Heart left ventricle (tissue), 13 donors: ENCODE measurements around the gene WDR18.
"Not testable (repeated sequence)": the region's sequence is repeated elsewhere in the genome, so short reads cannot be mapped to it uniquely, and the experiment has no call there.

Source experiments
- POLR2A ChIP-seq, 2 donors: fragments of 450-650 bp; IDR thresholded peaks; one replicate each; pipeline ENCODE4 v1.6.1; 2017; ENCODE audit warnings: antibody characterized with exemption in 2 of 2, mild to moderate bottlenecking in 2 of 2, moderate library complexity in 2 of 2
- TF ChIP-seq, protein P1 (sequence below), 12 donors: fragments of 200-600 bp; sonication (generic) in 4 of 12; IDR thresholded peaks; one replicate each; pipeline versions ENCODE4 v1.5.0 to v1.8.0; 2018 to 2022; ENCODE audit warnings: antibody characterized with exemption in 12 of 12, mild to moderate bottlenecking in 5 of 12
- donor health status: ischemic (EF 13 %, LVEDD 7.1; RV severe dilation, severe dysfunction).
- donor health status: DM: no; HTN: yes; CAD: no.
- donor health status: DM: no; HTN: no; CAD: no.
- donor health status: ischemic (EF 25% LVEDD 6.9; RV normal size, moderate dysfunction).
- donor health status: ischemic (EF 25% LVEDD 5.7; RV mildly dilated, moderate dysfunction).
- donor health status: ischemic (EF 35%, LVEDD 5.7; RV mildly dilated, moderate dysfunction).
- donor health status: nonischemic (EF 11% LVEDD 7.7; RV severe dilation, severe dysfunction).
- donor health status: DM: yes; HTN: yes; CAD: no.
- donor health status: PGD.
- donor health status: ischemic (EF 29% LVEDD 5.4; RV normal size, mild dysfunction).
- donor health status: nonischemic (EF 23%, LVEDD 6.1; RV moderate dilation, normal function).

DNA sequence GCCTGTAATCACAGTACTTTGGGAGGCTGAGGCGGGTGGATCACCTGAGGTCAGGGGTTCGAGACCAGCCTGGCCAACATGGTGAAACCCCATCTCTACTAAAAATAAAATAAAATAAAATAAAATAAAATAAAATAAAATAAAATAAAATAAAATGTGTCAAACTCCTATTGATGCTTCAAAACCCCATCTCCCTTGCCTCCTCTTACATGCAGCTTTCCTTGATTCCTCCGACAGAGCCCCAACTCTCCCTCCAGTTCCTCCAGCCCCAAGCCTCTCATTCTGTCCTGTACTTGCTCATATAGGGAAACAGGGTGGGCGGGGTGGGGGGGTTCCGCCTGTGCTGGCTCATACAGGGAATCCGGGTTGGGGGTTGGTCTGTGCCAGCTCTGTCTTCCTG, 40.9 kb downstream of the WDR18 start:
- TF ChIP-seq, protein P1, sequence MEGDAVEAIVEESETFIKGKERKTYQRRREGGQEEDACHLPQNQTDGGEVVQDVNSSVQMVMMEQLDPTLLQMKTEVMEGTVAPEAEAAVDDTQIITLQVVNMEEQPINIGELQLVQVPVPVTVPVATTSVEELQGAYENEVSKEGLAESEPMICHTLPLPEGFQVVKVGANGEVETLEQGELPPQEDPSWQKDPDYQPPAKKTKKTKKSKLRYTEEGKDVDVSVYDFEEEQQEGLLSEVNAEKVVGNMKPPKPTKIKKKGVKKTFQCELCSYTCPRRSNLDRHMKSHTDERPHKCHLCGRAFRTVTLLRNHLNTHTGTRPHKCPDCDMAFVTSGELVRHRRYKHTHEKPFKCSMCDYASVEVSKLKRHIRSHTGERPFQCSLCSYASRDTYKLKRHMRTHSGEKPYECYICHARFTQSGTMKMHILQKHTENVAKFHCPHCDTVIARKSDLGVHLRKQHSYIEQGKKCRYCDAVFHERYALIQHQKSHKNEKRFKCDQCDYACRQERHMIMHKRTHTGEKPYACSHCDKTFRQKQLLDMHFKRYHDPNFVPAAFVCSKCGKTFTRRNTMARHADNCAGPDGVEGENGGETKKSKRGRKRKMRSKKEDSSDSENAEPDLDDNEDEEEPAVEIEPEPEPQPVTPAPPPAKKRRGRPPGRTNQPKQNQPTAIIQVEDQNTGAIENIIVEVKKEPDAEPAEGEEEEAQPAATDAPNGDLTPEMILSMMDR (IDR thresholded peaks at IDR 0.05) = not testable (repeated sequence)
- not testable (repeated sequence) for TF ChIP-seq POLR2A (IDR thresholded peaks at IDR 0.05)
